DMS53 treated with DMSO at 0.1 percent for 48 hours (cell line): Measurements from ENCODE around the gene ABHD16A.

Source experiments
- DNase-seq: peaks from one replicate; lab custom pipeline; 2025; ENCODE audit not compliant: unreplicated experiment; lab: John Stamatoyannopoulos, UW

The ABHD16A gene

DNA sequence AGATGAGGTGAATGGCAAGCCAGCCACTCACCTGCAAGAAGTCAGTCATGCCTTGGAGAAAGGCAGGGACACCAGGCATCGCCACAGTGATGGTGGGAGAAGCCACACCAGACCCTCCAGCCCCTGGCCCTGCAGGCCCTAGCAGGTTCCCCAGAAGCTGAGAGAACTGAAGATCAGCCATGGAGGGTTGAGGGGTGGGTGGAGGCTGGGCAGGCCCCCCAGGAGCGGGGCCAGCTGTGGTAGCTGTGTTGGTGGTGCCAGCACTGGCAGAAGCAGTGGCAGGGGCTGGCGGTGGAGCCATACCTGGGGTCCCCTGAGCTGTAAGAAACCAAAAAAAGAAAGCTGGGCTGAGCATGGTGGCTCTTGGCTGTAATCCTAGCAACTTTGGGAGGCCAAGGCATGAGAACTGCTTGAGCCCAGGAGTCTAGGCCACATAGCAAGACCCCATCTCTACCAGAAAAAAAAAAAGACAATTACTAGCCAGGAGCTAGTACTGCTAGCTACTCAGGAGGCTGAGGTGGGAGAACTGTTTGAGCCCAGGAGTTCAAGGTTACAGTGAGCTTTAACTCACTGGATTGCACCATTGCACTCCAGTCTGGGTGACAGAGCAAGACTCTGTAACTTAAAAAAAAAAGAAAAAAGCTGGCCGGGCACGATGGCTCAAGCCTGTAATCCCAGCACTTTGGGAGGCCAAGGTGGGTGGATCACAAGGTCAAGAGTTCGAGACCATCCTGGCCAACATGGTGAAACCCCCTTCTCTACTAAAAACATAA lies 60.1 kb downstream of the ABHD16A start:
- DNase-seq, result no peak

- DNase-seq, result no peak
These were observed 61.8 kb downstream of the ABHD16A start for GRCh38 chr6:31641370-31641769.

- DNase-seq, result no peak
These were observed 62.5 kb downstream of the ABHD16A start for GRCh38 chr6:31640612-31641011.

DNA sequence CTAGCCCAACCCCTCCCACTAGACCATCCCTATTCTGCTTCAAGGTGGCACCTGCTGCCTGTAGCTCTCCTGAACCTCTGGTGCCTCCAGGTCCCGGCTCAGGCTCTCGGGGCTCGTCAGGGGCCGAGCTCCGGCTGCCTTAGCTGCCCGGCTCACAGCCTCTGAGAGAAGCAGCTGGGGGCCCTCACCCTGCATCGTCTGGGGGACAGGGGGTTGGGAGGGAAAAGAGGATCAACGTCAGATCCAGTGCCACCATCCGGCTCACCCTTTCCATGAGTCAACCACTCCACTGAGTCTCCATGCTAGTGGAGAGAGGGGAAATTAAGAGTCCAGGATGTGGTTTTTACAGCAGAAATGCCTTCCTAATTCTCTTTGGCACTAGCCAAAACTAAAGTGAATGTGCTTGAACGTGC lies 63.7 kb downstream of the ABHD16A start:
- no peak for DNase-seq

GRCh38 chr6:31639043-31639442 lies 64.1 kb downstream of the ABHD16A start:
- no peak for DNase-seq
